ENCODE data around the gene MOCS3.

DNA sequence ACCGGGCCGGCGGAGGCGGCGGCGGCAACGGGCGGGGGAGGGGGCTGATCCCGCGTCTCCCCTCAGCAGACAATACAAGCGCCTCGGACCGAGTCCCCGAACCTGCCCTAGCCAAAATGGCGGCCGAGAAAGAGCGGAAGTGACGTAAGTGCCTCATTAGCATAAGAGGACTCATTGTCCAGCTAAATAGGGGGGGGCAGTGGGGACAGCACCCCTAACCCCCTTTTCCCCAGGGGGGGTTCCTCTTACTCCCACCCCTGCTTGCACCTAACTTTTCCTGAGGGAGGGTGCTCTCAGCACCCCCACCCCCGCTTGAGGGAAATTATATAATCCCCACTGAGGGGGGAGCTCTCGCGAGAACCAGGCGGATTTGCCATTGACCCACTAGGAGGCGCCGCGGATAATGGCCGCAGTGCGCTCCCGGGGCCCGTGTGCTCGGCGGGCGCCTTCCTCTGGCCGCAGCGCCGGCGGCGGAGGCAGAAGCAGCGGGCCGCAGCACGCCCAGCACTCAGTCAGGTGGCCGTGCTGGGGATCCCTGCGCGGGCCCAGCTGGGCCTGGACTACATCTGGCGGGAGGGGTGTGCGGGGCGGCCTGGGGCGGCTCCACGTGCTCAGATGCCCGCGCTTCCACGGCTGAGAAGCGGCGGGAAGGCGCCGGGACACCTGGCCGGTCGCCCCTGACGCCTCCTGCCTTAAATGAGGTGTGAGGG is 27.2 kb upstream of the MOCS3 start, which contains the start of gene ADNP:
- no peak for TF ChIP-seq EZH2 (IDR thresholded peaks at IDR 0.05; ENCODE audit: borderline replicate concordance, insufficient read depth, low read depth, low read length, poor library complexity, severe bottlenecking)
- TF ChIP-seq, protein P1, sequence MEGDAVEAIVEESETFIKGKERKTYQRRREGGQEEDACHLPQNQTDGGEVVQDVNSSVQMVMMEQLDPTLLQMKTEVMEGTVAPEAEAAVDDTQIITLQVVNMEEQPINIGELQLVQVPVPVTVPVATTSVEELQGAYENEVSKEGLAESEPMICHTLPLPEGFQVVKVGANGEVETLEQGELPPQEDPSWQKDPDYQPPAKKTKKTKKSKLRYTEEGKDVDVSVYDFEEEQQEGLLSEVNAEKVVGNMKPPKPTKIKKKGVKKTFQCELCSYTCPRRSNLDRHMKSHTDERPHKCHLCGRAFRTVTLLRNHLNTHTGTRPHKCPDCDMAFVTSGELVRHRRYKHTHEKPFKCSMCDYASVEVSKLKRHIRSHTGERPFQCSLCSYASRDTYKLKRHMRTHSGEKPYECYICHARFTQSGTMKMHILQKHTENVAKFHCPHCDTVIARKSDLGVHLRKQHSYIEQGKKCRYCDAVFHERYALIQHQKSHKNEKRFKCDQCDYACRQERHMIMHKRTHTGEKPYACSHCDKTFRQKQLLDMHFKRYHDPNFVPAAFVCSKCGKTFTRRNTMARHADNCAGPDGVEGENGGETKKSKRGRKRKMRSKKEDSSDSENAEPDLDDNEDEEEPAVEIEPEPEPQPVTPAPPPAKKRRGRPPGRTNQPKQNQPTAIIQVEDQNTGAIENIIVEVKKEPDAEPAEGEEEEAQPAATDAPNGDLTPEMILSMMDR (IDR thresholded peaks at IDR 0.05), result peak; percentile 79

Measured in B cell (primary cell).